H1 (cell line): ENCODE measurements around the gene GLB1L3. TPM values are rescaled to one million over a fixed set of nuclear protein-coding genes. Genes with fewer than 3 reads are reported as not detected.

Experiments used
- CTCF ChIA-PET: fragments of 300-600 bp; sonication (Branson Sonifier 250); formaldehyde crosslinking; loops from one replicate; lab custom pipeline; 2021; ENCODE audit not compliant: partially characterized antibody; lab: Charles Lee
- POLR2A ChIA-PET: fragments of 300-600 bp; sonication (Branson Sonifier 250); formaldehyde crosslinking; loops from one replicate; lab custom pipeline; 2021; ENCODE audit warnings: inconsistent platforms; ENCODE audit not compliant: partially characterized antibody; lab: Charles Lee
- DNase-seq, 2 experiments: peaks; one replicate each; pipeline versions ENCODE4 v3.0.0 to v3.0.0-alpha.2; 2010 to 2022; ENCODE audit warnings: low spot score in 2 of 2, low read depth in 1 of 2, mixed read lengths in 1 of 2
- FAIRE-seq: peaks from 2 replicates; lab custom pipeline; 2011; peaks lifted over from hg19 to GRCh38; lab: Jason Lieb, UNC
- H2AFZ ChIP-seq: 2 replicates; pipeline ENCODE4 v1.8.1; 2012; ENCODE audit warnings: low read length, inconsistent platforms
- H2AK5ac ChIP-seq: 2 replicates; pipeline ENCODE4 v1.6.1; 2013; ENCODE audit warnings: low read depth, low read length
- H2BK120ac ChIP-seq: replicated peaks from 2 replicates; pipeline ENCODE3; 2013; ENCODE audit warnings: low read depth, low read length, inconsistent platforms
- H2BK12ac ChIP-seq: 2 replicates; pipeline ENCODE4 v1.6.1; 2013; ENCODE audit warnings: low read depth, low read length
- H2BK15ac ChIP-seq: 2 replicates; pipeline ENCODE4 v1.6.1; 2013; ENCODE audit warnings: low read length
- H2BK20ac ChIP-seq: 2 replicates; pipeline ENCODE4 v1.6.1; 2013; ENCODE audit warnings: low read length
- H2BK5ac ChIP-seq: 2 replicates; pipeline ENCODE4 v1.6.1; 2013; ENCODE audit warnings: low read depth, low read length
- H3K14ac ChIP-seq: 2 replicates; pipeline ENCODE4 v1.6.1; 2013; ENCODE audit warnings: inconsistent platforms; ENCODE audit not compliant: insufficient read length
- H3K18ac ChIP-seq: 2 replicates; pipeline ENCODE4 v1.6.1; 2013; ENCODE audit warnings: low read length; ENCODE audit errors: extremely low read depth
- H3K23ac ChIP-seq: 2 replicates; pipeline ENCODE4 v1.6.1; 2013; ENCODE audit warnings: inconsistent platforms; ENCODE audit not compliant: insufficient read length
- H3K23me2 ChIP-seq: 2 replicates; pipeline ENCODE4 v1.6.1; 2013; ENCODE audit warnings: low read depth, low read length
- H3K27ac ChIP-seq: 2 replicates; pipeline ENCODE4 v1.6.1; 2011; ENCODE audit warnings: low read depth, low read length, inconsistent platforms
- H3K27me3 ChIP-seq, 4 experiments: replicated peaks in 1 of 4; 1 replicate in 1 of 4; 2 replicates in 3 of 4; pipeline versions ENCODE4 v1.6.1 to v1.8.1; 2011 to 2013; ENCODE audit warnings: low read length in 3 of 4, mild to moderate bottlenecking in 3 of 4, inconsistent platforms in 2 of 4, mixed read lengths in 2 of 4, moderate library complexity in 1 of 4; ENCODE audit not compliant: control insufficient read depth in 3 of 4, insufficient read depth in 3 of 4; ENCODE audit errors: extremely low read depth in 1 of 4
- H3K36me3 ChIP-seq, 4 experiments: 2 replicates each; pipeline versions ENCODE4 v1.6.1 to v1.8.1; 2011 to 2013; ENCODE audit warnings: mild to moderate bottlenecking in 4 of 4, low read length in 3 of 4, moderate library complexity in 2 of 4, control low read depth in 1 of 4, inconsistent platforms in 1 of 4; ENCODE audit not compliant: insufficient read depth in 4 of 4, control insufficient read depth in 2 of 4
- H3K4ac ChIP-seq: replicated peaks from 2 replicates; pipeline ENCODE3; 2013; ENCODE audit warnings: low read length, low read depth, mixed read lengths, inconsistent platforms; ENCODE audit not compliant: insufficient read length
- H3K4me1 ChIP-seq, 4 experiments: replicated peaks in 1 of 4; 1 replicate in 1 of 4; 2 replicates in 3 of 4; pipeline versions ENCODE4 v1.6.1 to v1.8.1; 2011 to 2013; ENCODE audit warnings: low read length in 3 of 4, inconsistent platforms in 2 of 4, mixed read lengths in 1 of 4; ENCODE audit not compliant: insufficient read depth in 4 of 4, control insufficient read depth in 3 of 4
- H3K4me2 ChIP-seq, 2 experiments: 2 replicates each; pipeline versions ENCODE4 v1.6.1 to v1.8.1; 2011 to 2013; ENCODE audit warnings: low read depth in 2 of 2, low read length in 2 of 2, control low read depth in 1 of 2, inconsistent platforms in 1 of 2, mild to moderate bottlenecking in 1 of 2; ENCODE audit not compliant: insufficient read depth in 1 of 2
- H3K4me3 ChIP-seq, 4 experiments: fragments of 200-600, 300-600 bp in 1 of 4; sonication (generic), shearing (Covaris generic), sonication (Bioruptor Twin) in 1 of 4; 2 replicates each; pipeline versions ENCODE4 v1.5.1 to v1.8.1; 2011 to 2016; ENCODE audit warnings: low read length in 4 of 4, low read depth in 3 of 4, control low read depth in 2 of 4, inconsistent platforms in 2 of 4, mild to moderate bottlenecking in 2 of 4, mixed read lengths in 1 of 4, moderate library complexity in 1 of 4; ENCODE audit not compliant: insufficient read depth in 2 of 4; ENCODE audit errors: extremely low read depth in 1 of 4
- H3K56ac ChIP-seq: replicated peaks from 2 replicates; pipeline ENCODE3; 2013; ENCODE audit warnings: low read depth, mild to moderate bottlenecking, mixed read lengths, low read length, inconsistent platforms; ENCODE audit not compliant: insufficient read length
- H3K79me1 ChIP-seq: 2 replicates; pipeline ENCODE4 v1.6.1; 2013; ENCODE audit warnings: low read depth, low read length, control low read depth
- H3K79me2 ChIP-seq, 2 experiments: 2 replicates each; pipeline versions ENCODE4 v1.6.1 to v1.8.1; 2012 to 2013; ENCODE audit warnings: low read length in 2 of 2, mild to moderate bottlenecking in 2 of 2, inconsistent platforms in 1 of 2; ENCODE audit not compliant: insufficient read depth in 2 of 2, control insufficient read depth in 1 of 2
- H3K9ac ChIP-seq, 4 experiments: replicated peaks in 1 of 4; 1 replicate in 1 of 4; 2 replicates in 3 of 4; pipeline versions ENCODE4 v1.6.1 to v1.8.1; 2011 to 2013; ENCODE audit warnings: low read depth in 3 of 4, low read length in 3 of 4, control low read depth in 2 of 4, mild to moderate bottlenecking in 2 of 4, moderate library complexity in 2 of 4, inconsistent platforms in 1 of 4; ENCODE audit errors: extremely low read depth in 1 of 4
- H3K9me3 ChIP-seq, 2 experiments: 2 replicates each; pipeline versions ENCODE4 v1.6.1 to v1.8.1; 2012 to 2013; ENCODE audit warnings: mild to moderate bottlenecking in 2 of 2, moderate library complexity in 2 of 2, control low read depth in 1 of 2, inconsistent platforms in 1 of 2, low read depth in 1 of 2, low read length in 1 of 2, mixed read lengths in 1 of 2; ENCODE audit not compliant: insufficient read depth in 2 of 2
- H4K20me1 ChIP-seq, 2 experiments: replicated peaks in 1 of 2; 2 replicates each; pipeline versions ENCODE3 to v1.8.1; 2011 to 2013; ENCODE audit warnings: inconsistent platforms in 2 of 2, low read length in 2 of 2, mild to moderate bottlenecking in 1 of 2; ENCODE audit not compliant: insufficient read depth in 2 of 2, control insufficient read depth in 1 of 2
- H4K5ac ChIP-seq: 2 replicates; pipeline ENCODE4 v1.6.1; 2013; ENCODE audit warnings: low read length, low read depth, mixed read lengths, inconsistent platforms; ENCODE audit not compliant: insufficient read length
- H4K8ac ChIP-seq: 2 replicates; pipeline ENCODE4 v1.8.0; 2013; ENCODE audit warnings: mild to moderate bottlenecking, moderate library complexity, low read length, inconsistent platforms; ENCODE audit not compliant: insufficient read depth; ENCODE audit errors: extremely low read depth
- H4K91ac ChIP-seq: replicated peaks from 2 replicates; pipeline ENCODE3; 2013; ENCODE audit warnings: low read length, mixed read lengths, inconsistent platforms; ENCODE audit not compliant: insufficient read length
- KDM4A ChIP-seq: IDR thresholded peaks from one replicate; pipeline ENCODE4 v1.7.1; 2012; ENCODE audit warnings: low read depth, mild to moderate bottlenecking, moderate library complexity, low read length, inconsistent platforms; ENCODE audit not compliant: severe bottlenecking
- SP1 ChIP-seq: IDR thresholded peaks from 2 replicates; pipeline ENCODE4 v1.6.1; 2011; ENCODE audit warnings: low read depth, low read length
- SUZ12 ChIP-seq: fragments of 200-600 bp; sonication (generic); IDR thresholded peaks from 2 replicates; pipeline ENCODE4 v1.6.1; 2012; ENCODE audit warnings: mild to moderate bottlenecking, inconsistent platforms, low read length, moderate library complexity, mixed read lengths
- TAF7 ChIP-seq: optimal IDR thresholded peaks from 2 replicates; pipeline ENCODE3; 2011; ENCODE audit warnings: low read depth, mild to moderate bottlenecking, inconsistent platforms, low read length, moderate library complexity, borderline replicate concordance
- ZNF274 ChIP-seq: IDR thresholded peaks from 2 replicates; pipeline ENCODE4 v1.7.0; 2012; ENCODE audit warnings: low read length, borderline replicate concordance; ENCODE audit errors: extremely low read depth
- WGBS, 2 experiments: shearing (Covaris generic) in 1 of 2; methylation state at CpG; one replicate each; pipeline versions ENCODE4 v1.1.6 to v1.1.7; 2013 to 2015; ENCODE audit warnings: low lambda C conversion rate in 2 of 2, mixed read lengths in 2 of 2, inconsistent platforms in 1 of 2, low coverage in 1 of 2, missing lambda C conversion rate in 1 of 2; ENCODE audit not compliant: insufficient replicate concordance in 2 of 2, insufficient coverage in 1 of 2, insufficient read length in 1 of 2; ENCODE audit errors: extremely low coverage in 1 of 2, missing lambda C conversion rate in 1 of 2; 5-methylcytosine and 5-hydroxymethylcytosine counted together
- polyA plus RNA-seq, 7 experiments: library from polyadenylated mRNA; depleted of rRNA in 3 of 7; stranded (reverse) in 5 of 7; unstranded in 2 of 7; fragments of >200 nt in 5 of 7; fragments of 200-250 nt in 2 of 7; gene quantifications; 1 replicate in 5 of 7; 2 replicates in 1 of 7; 4 replicates in 1 of 7; pipeline versions ENCODE4 v1.2.1 to v1.2.3, GENCODE V29; 2011 to 2013; ENCODE audit warnings: missing spikeins in 2 of 7, mixed read lengths in 2 of 7
- total RNA-seq: library from RNA; stranded (reverse); fragmentation: NEBNext Ultra II Directional; extraction: Animal tissue kit (Norgen Biotek cat#: 25700); gene quantifications from 2 replicates; pipeline ENCODE4 v1.2.1, GENCODE V29; 2021
- TF ChIP-seq, protein P1 (sequence below): IDR thresholded peaks from 2 replicates; pipeline ENCODE4 v1.6.1; 2011; ENCODE audit warnings: low read length, improper control_type of control experiment

GLB1L3 gene
- total and polyA plus RNA-seq, 2 of the 8 experiments (the other 6 are each of a cell fraction or from before 2014, with no cell fraction given) = 14.9 to 33.2 TPM

DNA sequence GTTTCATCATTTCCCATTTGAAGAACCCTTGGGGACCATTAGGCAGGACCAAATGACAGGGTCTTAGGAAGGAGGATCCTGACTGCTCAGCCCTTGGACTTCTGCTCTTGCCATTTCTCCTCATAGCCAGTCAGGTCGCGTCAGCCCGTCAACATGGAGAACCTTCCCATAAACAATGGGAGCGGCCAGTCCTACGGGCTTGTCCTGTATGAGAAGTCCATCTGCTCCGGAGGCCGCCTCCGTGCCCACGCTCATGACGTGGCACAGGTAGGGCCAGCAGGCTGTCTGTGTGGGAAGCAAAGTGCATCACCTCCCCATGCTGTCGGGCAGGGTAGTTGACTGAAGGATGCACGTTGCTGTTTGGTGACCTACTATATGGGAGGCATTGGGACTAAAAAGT is 36.0 kb downstream of the GLB1L3 start:
- 88% methylated on average over 12 of the region's 12 CpGs; no CpG with 5 or more reads in 1 of the 2 experiments for WGBS, 2 experiments
- Histone ChIP-seq H3K14ac (no peak overlapping the region), H2AK5ac (no peak overlapping the region), H2BK5ac (no peak overlapping the region), H2BK15ac (no peak overlapping the region), H3K79me1 (no peaks in the 10 kb centered on the region), H4K8ac (no peak overlapping the region), H4K20me1 (no peaks in the 10 kb centered on the region), H3K4me2 (no peak overlapping the region), H2AFZ (no peak overlapping the region), H3K4ac (no peak overlapping the region), H3K27ac (no peak overlapping the region), H3K36me3 (peaks cover 2 to 16% (median 8%) of the 10 kb centered on the region in 4 experiments; a peak in 7 of 8 replicates), H3K56ac (no peak overlapping the region), H4K91ac (no peak overlapping the region), H3K18ac (no peak overlapping the region), H3K9ac (no peak overlapping the region), H4K5ac (no peak overlapping the region), H3K79me2 (no peaks in the 10 kb centered on the region), H3K27me3 (no peaks in the 10 kb centered on the region), H3K9me3 (no peaks in the 10 kb centered on the region; a peak in 1 of 4 replicates), H3K23ac (no peak overlapping the region), H2BK120ac (no peak overlapping the region), H2BK20ac (no peak overlapping the region), H3K4me3 (no peak overlapping the region), H2BK12ac (no peak overlapping the region), H3K23me2 (peaks cover 8% of the 10 kb centered on the region; the same call in 1 of the 2 replicates), H3K4me1 (no peaks in the 10 kb centered on the region; a peak in 1 of 7 replicates)
- no peak for DNase-seq
- CTCF ChIA-PET = interaction anchor here (0.7 kb wide), 1 partner anchor 50 kb away, joined by 3 read pairs; no protein-coding TSS in a partner anchor
- POLR2A ChIA-PET = no interaction called here
- TF ChIP-seq, protein P1, sequence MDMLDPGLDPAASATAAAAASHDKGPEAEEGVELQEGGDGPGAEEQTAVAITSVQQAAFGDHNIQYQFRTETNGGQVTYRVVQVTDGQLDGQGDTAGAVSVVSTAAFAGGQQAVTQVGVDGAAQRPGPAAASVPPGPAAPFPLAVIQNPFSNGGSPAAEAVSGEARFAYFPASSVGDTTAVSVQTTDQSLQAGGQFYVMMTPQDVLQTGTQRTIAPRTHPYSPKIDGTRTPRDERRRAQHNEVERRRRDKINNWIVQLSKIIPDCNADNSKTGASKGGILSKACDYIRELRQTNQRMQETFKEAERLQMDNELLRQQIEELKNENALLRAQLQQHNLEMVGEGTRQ = no peak
- TF ChIP-seq KDM4A (no peak), SP1 (no peak), ZNF274 (no peak), SUZ12 (no peak), TAF7 (no peak)
- TF ChIP-seq, all 59 proteins: peak for 0
- no peak for FAIRE-seq
